ENCODE results near the gene CTTNBP2. TPM values are rescaled to one million over a fixed set of nuclear protein-coding genes. Genes with fewer than 3 reads are reported as not detected.

CTTNBP2 gene
- total and polyA plus RNA-seq, 7 donors, result 0.60 to 11.1 (median 4.9) TPM

DNA sequence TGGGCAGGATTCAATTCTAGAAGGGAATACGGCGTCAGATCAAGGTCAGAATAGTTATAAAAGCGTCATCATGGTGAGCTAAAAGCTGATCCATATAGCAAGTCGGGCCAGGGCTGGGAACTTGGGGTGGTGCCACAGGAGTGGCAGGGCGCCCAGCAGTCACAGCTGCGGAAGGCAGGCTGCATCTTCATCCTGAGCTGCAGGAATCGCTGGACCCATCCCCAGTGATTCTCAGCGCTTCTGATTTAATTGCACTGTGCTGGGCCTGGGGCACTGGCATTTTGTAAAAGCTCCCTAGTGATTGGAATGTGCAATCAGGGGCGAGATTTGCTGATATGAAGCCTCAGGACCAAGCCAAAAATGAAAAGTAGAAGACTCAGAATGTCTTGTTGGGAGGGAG is 135.3 kb downstream of the CTTNBP2 start:
- H3K4me1 ChIP-seq, result no peaks in the 10 kb centered on the region
- no peaks in the 10 kb centered on the region for H3K9me3 ChIP-seq
- no peak overlapping the region for H3K4me3 ChIP-seq
- intact Hi-C loops (cut with DNase I), result no loop called here
- TF ChIP-seq POLR2A (IDR thresholded peaks at IDR 0.05) (no peak), EP300 (IDR thresholded peaks at IDR 0.05) (no peak), POLR2AphosphoS5 (IDR thresholded peaks at IDR 0.05) (no peak)
- TF ChIP-seq, protein P1, sequence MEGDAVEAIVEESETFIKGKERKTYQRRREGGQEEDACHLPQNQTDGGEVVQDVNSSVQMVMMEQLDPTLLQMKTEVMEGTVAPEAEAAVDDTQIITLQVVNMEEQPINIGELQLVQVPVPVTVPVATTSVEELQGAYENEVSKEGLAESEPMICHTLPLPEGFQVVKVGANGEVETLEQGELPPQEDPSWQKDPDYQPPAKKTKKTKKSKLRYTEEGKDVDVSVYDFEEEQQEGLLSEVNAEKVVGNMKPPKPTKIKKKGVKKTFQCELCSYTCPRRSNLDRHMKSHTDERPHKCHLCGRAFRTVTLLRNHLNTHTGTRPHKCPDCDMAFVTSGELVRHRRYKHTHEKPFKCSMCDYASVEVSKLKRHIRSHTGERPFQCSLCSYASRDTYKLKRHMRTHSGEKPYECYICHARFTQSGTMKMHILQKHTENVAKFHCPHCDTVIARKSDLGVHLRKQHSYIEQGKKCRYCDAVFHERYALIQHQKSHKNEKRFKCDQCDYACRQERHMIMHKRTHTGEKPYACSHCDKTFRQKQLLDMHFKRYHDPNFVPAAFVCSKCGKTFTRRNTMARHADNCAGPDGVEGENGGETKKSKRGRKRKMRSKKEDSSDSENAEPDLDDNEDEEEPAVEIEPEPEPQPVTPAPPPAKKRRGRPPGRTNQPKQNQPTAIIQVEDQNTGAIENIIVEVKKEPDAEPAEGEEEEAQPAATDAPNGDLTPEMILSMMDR (IDR thresholded peaks at IDR 0.05), result no peak
- no peaks in the 10 kb centered on the region for H3K27me3 ChIP-seq
- no peak for DNase-seq
- H3K36me3 ChIP-seq, result peaks cover 0 to 16% (median 5%) of the 10 kb centered on the region in 4 donors
- H3K27ac ChIP-seq, result no peak overlapping the region
- WGBS, 2 donors, result 86 to 92% methylated on average over 9 of the region's 9 CpGs

DNA sequence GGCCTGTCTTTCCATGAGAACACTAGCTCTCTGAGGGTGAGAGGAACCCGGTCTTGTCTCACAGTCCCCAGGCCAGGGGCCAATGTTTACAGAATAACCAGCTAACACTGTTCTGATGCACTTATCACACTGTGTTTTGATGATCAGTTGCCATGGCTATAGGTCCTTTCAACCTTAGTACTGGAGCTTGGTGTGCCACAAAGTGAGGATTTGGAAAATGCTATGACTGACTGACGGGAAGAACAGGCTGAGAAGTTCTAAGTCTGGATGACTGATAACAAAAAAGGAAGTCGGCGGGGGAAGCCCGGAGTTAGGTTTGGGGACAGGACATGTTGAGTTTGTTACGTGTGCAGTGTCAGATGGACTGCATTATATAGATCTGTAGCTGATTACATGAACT is 141.8 kb downstream of the CTTNBP2 start:
- Histone ChIP-seq H3K27ac (no peak overlapping the region), H3K4me3 (no peak overlapping the region), H3K4me1 (no peaks in the 10 kb centered on the region), H3K36me3 (peaks cover 0 to 21% (median 5%) of the 10 kb centered on the region in 4 donors), H3K27me3 (no peaks in the 10 kb centered on the region), H3K9me3 (no peaks in the 10 kb centered on the region)
- WGBS, 2 donors, result 53 to 74% methylated on average over 6 of the region's 6 CpGs
- intact Hi-C loops (cut with DNase I), result no loop called here
- no peak for DNase-seq
- no peak for TF ChIP-seq EP300 (IDR thresholded peaks at IDR 0.05)
- no peak for TF ChIP-seq POLR2AphosphoS5 (IDR thresholded peaks at IDR 0.05)
- TF ChIP-seq, protein P1 (IDR thresholded peaks at IDR 0.05), result no peak
- TF ChIP-seq POLR2A (IDR thresholded peaks at IDR 0.05), result no peak

DNA sequence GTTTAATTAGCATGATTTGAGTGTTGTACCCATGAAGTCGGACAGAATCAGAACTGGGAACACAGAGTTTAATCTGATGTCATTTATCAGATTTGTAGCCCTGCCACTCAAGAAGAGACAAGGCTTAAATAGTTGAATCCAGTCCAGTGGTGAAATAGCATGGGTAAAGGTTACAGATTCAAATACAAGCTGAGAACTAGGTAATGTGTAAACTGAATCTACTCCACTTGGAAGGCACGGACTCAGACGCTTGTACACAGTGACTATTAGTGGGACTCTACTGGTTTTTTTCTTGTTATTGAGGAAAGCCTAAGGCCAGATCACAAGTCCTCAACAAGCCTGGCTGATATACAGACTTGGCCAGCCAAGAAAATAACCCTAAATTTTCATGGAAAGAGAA is 142.9 kb downstream of the CTTNBP2 start:
- H3K4me1 ChIP-seq, result no peaks in the 10 kb centered on the region
- TF ChIP-seq POLR2A (IDR thresholded peaks at IDR 0.05) (no peak), EP300 (IDR thresholded peaks at IDR 0.05) (no peak)
- DNase-seq, result no peak

DNA sequence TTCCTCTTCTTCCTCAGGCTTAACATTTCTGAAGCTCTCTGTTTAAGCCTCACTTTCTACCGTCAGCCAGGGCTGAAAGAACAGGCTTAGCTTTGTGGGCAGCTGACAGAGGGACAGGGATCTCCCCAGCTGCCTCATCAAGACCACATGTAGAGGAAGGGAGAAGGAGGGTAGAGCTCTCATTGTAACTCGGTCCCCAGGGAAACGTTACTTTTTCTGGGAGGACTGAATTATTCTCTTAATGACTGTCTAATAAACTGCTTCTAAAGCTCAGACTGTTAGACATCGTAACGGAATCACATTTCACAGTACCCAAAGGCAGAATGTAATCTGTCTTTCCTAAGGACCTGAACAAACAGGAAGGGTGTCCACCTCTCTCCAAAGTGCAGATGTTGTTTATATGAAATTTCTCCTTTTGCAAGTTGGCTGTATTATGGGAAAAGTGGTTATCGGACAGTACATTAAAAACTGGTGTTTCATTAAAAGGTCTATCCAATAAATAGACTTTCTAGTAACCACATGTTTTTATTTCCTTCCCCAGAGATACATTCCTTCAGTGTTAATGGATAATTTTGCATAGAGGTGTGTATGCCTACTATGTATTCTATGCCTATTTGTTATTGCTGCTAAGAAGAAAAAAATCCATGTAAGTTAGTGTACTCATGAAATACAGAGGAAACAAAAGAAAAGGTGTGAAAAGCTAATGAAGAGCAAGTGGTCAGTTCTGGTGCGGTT is 144.2 kb downstream of the CTTNBP2 start:
- H3K4me3 ChIP-seq, result no peak overlapping the region
- intact Hi-C loops (cut with DNase I), result no loop called here
- no peaks in the 10 kb centered on the region for H3K27me3 ChIP-seq
- H3K9me3 ChIP-seq, result no peaks in the 10 kb centered on the region
- no peak overlapping the region for H3K27ac ChIP-seq
- no peak for TF ChIP-seq EP300 (IDR thresholded peaks at IDR 0.05)
- TF ChIP-seq POLR2A (IDR thresholded peaks at IDR 0.05), result no peak
- TF ChIP-seq POLR2AphosphoS5 (IDR thresholded peaks at IDR 0.05), result no peak
- TF ChIP-seq, protein P1 (IDR thresholded peaks at IDR 0.05), result no peak
- no peak for DNase-seq
- H3K4me1 ChIP-seq, result no peaks in the 10 kb centered on the region
- H3K36me3 ChIP-seq, result peaks cover 0 to 27% (median 0%) of the 10 kb centered on the region in 4 donors
- 64 to 83% methylated on average over 7 of the region's 7 CpGs for WGBS, 2 donors

More for the DNA sequence above, 142.9 kb downstream of the CTTNBP2 start:
- no peaks in the 10 kb centered on the region for H3K27me3 ChIP-seq
- H3K27ac ChIP-seq, result no peak overlapping the region
- intact Hi-C loops (cut with DNase I), result no loop called here
- no peak overlapping the region for H3K4me3 ChIP-seq
- H3K9me3 ChIP-seq, result no peaks in the 10 kb centered on the region
- peaks cover 0 to 28% (median 5%) of the 10 kb centered on the region in 4 donors for H3K36me3 ChIP-seq
- WGBS, 2 donors, result 87 to 91% methylated on average over 3 of the region's 3 CpGs

DNA sequence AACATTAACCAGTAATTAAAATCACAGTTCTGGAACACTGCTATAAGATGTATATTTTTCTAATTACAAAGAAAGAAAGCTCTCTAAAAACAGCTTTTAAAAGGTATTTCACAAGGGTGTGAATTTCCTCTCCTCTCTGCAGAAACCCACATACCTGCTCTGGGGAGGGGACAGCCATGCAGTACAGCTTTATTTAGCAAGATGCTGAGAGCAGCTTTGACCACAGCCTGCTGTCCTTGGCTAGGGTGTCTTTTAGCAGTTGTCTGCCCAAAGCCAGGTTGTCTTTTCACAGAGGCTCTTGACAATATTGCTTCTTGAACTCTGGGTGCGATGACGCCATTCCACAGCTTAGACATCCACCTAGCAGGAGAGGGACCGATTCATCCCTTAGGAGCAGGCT is 148.3 kb downstream of the CTTNBP2 start:
- TF ChIP-seq POLR2A (IDR thresholded peaks at IDR 0.05) (no peak), POLR2AphosphoS5 (IDR thresholded peaks at IDR 0.05) (no peak), EP300 (IDR thresholded peaks at IDR 0.05) (no peak)
- TF ChIP-seq, protein P1 (IDR thresholded peaks at IDR 0.05), result no peak
- peaks cover 0 to 25% (median 0%) of the 10 kb centered on the region in 4 donors for H3K36me3 ChIP-seq
- H3K4me3 ChIP-seq, result no peak overlapping the region
- WGBS, 2 donors, result 96 to 97% methylated on average over 3 of the region's 3 CpGs
- H3K4me1 ChIP-seq, result no peaks in the 10 kb centered on the region
- no peaks in the 10 kb centered on the region for H3K27me3 ChIP-seq
- no peak overlapping the region for H3K27ac ChIP-seq
- intact Hi-C loops (cut with DNase I), result no loop called here
- no peak for DNase-seq
- H3K9me3 ChIP-seq, result no peaks in the 10 kb centered on the region
